ENCODE data around the gene CGGBP1. TPM values are rescaled to one million over a fixed set of nuclear protein-coding genes. Genes with fewer than 3 reads are reported as not detected.
A peak's percentile ranks its signal among the peaks of the same experiment; 100 is the strongest.

The CGGBP1 gene
- polyA plus RNA-seq, 3 donors, result 61.0 to 82.4 (median 68.7) TPM

DNA sequence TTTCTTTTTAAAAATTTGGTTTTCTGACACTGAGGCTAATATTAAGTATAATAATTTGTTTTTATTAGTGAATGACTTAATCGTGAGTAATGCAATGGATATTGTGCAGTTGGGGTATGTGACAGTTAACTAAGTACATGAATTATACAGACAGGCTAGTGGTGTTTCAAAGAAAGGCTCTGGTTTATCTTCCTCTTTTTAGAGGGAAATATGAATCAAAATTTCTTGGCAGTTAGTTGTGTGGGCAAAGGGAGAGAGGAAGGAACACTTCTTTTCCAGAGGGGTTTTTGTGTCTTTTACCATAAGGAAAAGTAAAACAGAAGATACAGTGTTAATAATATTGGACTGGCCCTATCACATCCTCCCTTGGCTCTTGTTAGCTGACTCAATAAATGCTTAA is 2.9 kb upstream of the CGGBP1 start:
- H4K20me1 ChIP-seq (ENCODE audit: insufficient read depth, low read length), result peaks cover 62% of the 10 kb centered on the region
- H3K4me1 Mint-ChIP-seq, result peaks cover 53% of the 10 kb centered on the region

DNA sequence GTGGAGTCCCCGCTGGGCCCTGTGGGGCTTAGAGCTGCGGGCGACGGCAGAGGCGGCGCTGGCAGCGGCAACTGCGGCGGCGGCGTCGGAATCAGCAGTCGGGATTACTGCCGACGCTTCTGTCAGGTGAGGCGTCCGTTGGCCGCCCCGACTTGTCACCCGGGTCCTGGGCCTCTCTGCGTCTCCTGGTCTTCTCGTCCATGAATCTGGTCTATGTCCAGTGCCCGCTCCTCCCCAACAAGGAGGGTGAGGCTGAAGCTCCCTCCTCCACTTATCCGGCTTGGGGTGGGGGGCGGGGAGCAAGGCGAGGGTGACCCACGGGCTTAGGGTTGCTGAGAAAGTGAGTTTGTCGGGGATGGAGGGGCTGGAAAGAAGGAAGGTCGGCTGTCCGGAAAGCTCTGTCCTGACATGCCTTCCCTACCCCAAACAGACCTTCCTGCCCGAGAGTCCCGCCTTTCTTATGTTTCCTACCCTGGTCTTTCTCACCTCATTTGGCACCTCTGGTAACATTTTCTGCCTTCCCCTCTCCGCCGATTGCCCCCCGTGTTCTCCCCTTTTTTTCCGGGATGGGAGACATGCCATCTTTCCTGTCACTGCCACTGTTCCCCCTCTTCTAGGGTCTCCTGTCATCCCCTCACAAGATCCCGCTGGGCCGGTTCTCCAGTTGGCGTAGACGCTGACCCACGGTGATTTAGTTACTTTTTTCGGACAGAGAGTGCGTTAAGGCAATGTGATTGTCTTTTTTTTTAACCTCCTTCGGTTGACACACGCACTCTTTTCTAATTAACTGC is 770 bp upstream of the CGGBP1 start:
- peak overlapping the region; percentile 98 to 99 for H3K4me3 Mint-ChIP-seq
- Histone ChIP-seq H3K79me2 (ENCODE audit: insufficient read depth, low read length) (peaks cover 93% of the 10 kb centered on the region), H3K36me3 (replicated peaks in 1 of 2; ENCODE audit: control insufficient read depth in 1 of 2, insufficient read depth in 2 of 2, low read length in 2 of 2) (peaks cover 22 to 24% of the 10 kb centered on the region in 2 donors), H4K20me1 (ENCODE audit: insufficient read depth, low read length) (peaks cover 55% of the 10 kb centered on the region), H3K4me3 (replicated peaks in 1 of 3; ENCODE audit: low read depth in 2 of 3, low read length in 3 of 3) (peak overlapping the region; percentile 78 to 96 (median 93)), H3K4me2 (replicated peaks; ENCODE audit: extremely low read depth, low read length, poor library complexity, severe bottlenecking) (peak overlapping the region; percentile 87), H2AFZ (ENCODE audit: insufficient read depth, low read depth, low read length, poor library complexity, severe bottlenecking) (peak overlapping the region; percentile 89), H3K27ac (ENCODE audit: low read depth in 1 of 2, low read length in 2 of 2) (peak overlapping the region; percentile 81 to 89), H3K4me1 (ENCODE audit: control insufficient read depth in 1 of 2, insufficient read depth in 2 of 2, low read length in 2 of 2) (peaks cover 25 to 50% of the 10 kb centered on the region in 2 donors), H3K27me3 (ENCODE audit: control insufficient read depth in 2 of 2, insufficient read depth in 2 of 2, low read length in 2 of 2) (no peaks in the 10 kb centered on the region), H3K9me3 (replicated peaks in 1 of 2; ENCODE audit: control insufficient read depth in 1 of 2, insufficient read depth in 1 of 2, low read length in 2 of 2) (no peaks in the 10 kb centered on the region), H3K9ac (ENCODE audit: insufficient read depth, low read length, poor library complexity, severe bottlenecking) (peak overlapping the region; percentile 87)
- peaks cover 0 to 2% (median 0%) of the 10 kb centered on the region in 7 donors for H3K9me3 Mint-ChIP-seq
- TF ChIP-seq, protein P1, sequence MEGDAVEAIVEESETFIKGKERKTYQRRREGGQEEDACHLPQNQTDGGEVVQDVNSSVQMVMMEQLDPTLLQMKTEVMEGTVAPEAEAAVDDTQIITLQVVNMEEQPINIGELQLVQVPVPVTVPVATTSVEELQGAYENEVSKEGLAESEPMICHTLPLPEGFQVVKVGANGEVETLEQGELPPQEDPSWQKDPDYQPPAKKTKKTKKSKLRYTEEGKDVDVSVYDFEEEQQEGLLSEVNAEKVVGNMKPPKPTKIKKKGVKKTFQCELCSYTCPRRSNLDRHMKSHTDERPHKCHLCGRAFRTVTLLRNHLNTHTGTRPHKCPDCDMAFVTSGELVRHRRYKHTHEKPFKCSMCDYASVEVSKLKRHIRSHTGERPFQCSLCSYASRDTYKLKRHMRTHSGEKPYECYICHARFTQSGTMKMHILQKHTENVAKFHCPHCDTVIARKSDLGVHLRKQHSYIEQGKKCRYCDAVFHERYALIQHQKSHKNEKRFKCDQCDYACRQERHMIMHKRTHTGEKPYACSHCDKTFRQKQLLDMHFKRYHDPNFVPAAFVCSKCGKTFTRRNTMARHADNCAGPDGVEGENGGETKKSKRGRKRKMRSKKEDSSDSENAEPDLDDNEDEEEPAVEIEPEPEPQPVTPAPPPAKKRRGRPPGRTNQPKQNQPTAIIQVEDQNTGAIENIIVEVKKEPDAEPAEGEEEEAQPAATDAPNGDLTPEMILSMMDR (IDR thresholded peaks at IDR 0.05), result no peak
- intact Hi-C loops (cut with micrococcal nuclease), result loop anchor here (5.0 to 10.0 kb wide), 4 partner anchors 55 to 277 kb away; partner anchors contain the start of gene C3orf38 (in 1 of the 2)
- peaks cover 20 to 21% of the 10 kb centered on the region in 2 donors for H3K36me3 Mint-ChIP-seq
- peak overlapping the region; percentile 86 to 99 (median 96) for H3K27ac Mint-ChIP-seq
- DNase-seq, result no peak
- under 1% methylated on average over 28 of the region's 45 CpGs for WGBS (ENCODE audit: insufficient coverage)
- no peaks in the 10 kb centered on the region for H3K27me3 Mint-ChIP-seq (ENCODE audit: low read depth in 3 of 3)
- peaks cover 47% of the 10 kb centered on the region for H3K4me1 Mint-ChIP-seq

More for the DNA sequence above, 2.9 kb upstream of the CGGBP1 start:
- H3K9ac ChIP-seq (ENCODE audit: insufficient read depth, low read length, poor library complexity, severe bottlenecking), result peak overlapping the region; percentile 11
- DNase-seq, result peak in 2 of 3 donors; percentile 26 to 52
- H3K4me3 ChIP-seq (replicated peaks in 1 of 3; ENCODE audit: low read depth in 2 of 3, low read length in 3 of 3), result peak overlapping the region in 1 of 3 experiments; percentile 96
- H3K4me1 ChIP-seq (ENCODE audit: control insufficient read depth in 1 of 2, insufficient read depth in 2 of 2, low read length in 2 of 2), result peaks cover 25 to 50% of the 10 kb centered on the region in 2 donors
- intact Hi-C loops (cut with micrococcal nuclease), result loop anchor here in 1 of 2 donors (10.0 kb wide), 1 partner anchor 53 kb away; no protein-coding TSS in a partner anchor
- H3K4me2 ChIP-seq (replicated peaks; ENCODE audit: extremely low read depth, low read length, poor library complexity, severe bottlenecking), result peak overlapping the region; percentile 38
- no peaks in the 10 kb centered on the region for H3K27me3 ChIP-seq (ENCODE audit: control insufficient read depth in 2 of 2, insufficient read depth in 2 of 2, low read length in 2 of 2)
- Mint-ChIP-seq H3K27ac (peak overlapping the region in 6 of 7 donors; percentile 2 to 75 (median 49)), H3K4me3 (peak overlapping the region in 1 of 2 donors; percentile 30), H3K27me3 (ENCODE audit: low read depth in 3 of 3) (no peaks in the 10 kb centered on the region), H3K36me3 (peaks cover 4 to 5% of the 10 kb centered on the region in 2 donors), H3K9me3 (peaks cover 0 to 2% (median 0%) of the 10 kb centered on the region in 7 donors)
- TF ChIP-seq, protein P1 (IDR thresholded peaks at IDR 0.05), result no peak
- H3K9me3 ChIP-seq (replicated peaks in 1 of 2; ENCODE audit: control insufficient read depth in 1 of 2, insufficient read depth in 1 of 2, low read length in 2 of 2), result no peaks in the 10 kb centered on the region
- peaks cover 93% of the 10 kb centered on the region for H3K79me2 ChIP-seq (ENCODE audit: insufficient read depth, low read length)
- WGBS (ENCODE audit: insufficient coverage), result no CpG with 5 or more reads among the region's 1 CpG
- H2AFZ ChIP-seq (ENCODE audit: insufficient read depth, low read depth, low read length, poor library complexity, severe bottlenecking), result no peak overlapping the region
- H3K27ac ChIP-seq (ENCODE audit: low read depth in 1 of 2, low read length in 2 of 2), result peak overlapping the region in 1 of 2 donors; percentile 66
- peaks cover 2 to 3% of the 10 kb centered on the region in 2 donors for H3K36me3 ChIP-seq (replicated peaks in 1 of 2; ENCODE audit: control insufficient read depth in 1 of 2, insufficient read depth in 2 of 2, low read length in 2 of 2)

Measured in CD14-positive monocyte (primary cell).